HEK293T (cell line): ENCODE measurements around the gene ZNF750.

Source experiments
- BHLHE40 ChIP-seq: fragments of 450-650 bp; IDR thresholded peaks from 2 replicates; pipeline ENCODE4 v1.6.1; 2016; ENCODE audit warnings: mild to moderate bottlenecking, moderate library complexity, borderline replicate concordance
- SP1 ChIP-seq: fragments of 450-650 bp; IDR thresholded peaks from 2 replicates; pipeline ENCODE4 v1.6.1; 2017
- SUZ12 ChIP-seq: fragments of 450-650 bp; IDR thresholded peaks from 2 replicates; pipeline ENCODE4 v1.6.1; 2016; ENCODE audit warnings: mild to moderate bottlenecking

DNA sequence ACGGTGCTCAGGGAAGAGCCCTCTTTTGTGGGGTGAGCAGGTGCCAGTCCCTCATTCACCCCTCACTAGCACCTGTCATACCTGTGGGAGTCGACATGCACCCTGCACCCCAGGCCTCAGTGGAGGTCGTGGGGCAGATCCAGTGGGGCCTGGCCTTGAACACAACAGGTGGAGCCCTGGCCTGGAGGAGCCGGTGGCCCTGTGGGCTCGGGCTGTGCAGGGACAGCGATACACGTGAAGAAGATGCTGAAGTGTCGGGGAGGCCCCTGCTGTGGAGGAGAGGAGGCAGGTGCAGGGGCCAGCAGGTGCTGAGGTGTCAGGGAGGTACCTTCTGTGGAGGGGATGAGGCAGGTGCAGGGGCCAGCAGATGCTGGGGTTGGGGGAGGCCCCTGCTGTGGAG, 31.8 kb downstream of the ZNF750 start:
- TF ChIP-seq SP1 (no peak), SUZ12 (no peak), BHLHE40 (no peak)
